HG03432 (cell line): ENCODE results near the gene HSPB8.

Source experiments
- ATAC-seq: cut with Tn5 transposase; IDR thresholded peaks from one replicate; pipeline ENCODE4 v1.9.1; 2021; ENCODE audit warnings: mild to moderate bottlenecking, moderate library complexity; ENCODE audit not compliant: unreplicated experiment

The HSPB8 gene, protein sequence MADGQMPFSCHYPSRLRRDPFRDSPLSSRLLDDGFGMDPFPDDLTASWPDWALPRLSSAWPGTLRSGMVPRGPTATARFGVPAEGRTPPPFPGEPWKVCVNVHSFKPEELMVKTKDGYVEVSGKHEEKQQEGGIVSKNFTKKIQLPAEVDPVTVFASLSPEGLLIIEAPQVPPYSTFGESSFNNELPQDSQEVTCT

DNA sequence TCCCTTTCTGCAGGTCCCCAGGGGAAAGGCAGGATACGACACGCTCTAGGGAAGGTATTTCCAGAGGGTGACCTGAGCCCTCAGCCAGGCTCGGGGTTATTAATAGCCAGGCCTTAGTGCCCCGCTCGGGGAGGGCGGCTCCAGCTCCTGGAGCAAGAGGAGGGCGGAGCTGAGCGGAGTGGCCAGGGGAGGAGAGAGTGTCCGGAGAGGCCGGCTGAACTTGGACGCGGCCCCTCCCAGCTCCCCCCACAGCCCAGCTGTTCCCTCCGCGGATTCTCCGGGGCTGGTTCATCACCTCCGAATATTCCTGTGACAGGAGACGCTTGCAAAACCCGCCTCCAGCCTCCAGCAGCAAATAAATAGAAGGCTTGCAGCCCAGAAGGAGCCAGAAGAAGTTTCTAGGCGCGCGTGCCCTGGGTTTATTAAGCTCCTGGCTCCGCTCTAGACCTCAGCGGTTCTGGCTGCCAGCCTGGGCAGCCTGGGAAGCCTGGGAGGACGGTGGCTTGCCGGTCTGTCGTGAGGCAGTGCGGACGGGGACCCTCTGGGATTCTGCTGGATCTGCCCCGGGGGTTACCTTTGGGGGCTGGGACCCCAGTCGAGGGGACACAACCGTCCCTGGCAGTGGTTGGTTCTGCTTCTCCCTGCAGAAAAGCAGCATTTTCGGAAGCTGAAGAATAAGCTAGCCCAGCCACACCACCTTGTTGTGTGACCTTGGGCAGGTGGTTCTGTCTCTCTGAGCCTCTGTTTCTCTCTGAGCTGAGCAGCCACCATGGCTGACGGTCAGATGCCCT lies at the start of gene HSPB8:
HSPB8 (plus strand) TSS at position 388 of the 791 bp plus-strand sequence; CDS start at position 770, 382 bp downstream.
- no peak for ATAC-seq

DNA sequence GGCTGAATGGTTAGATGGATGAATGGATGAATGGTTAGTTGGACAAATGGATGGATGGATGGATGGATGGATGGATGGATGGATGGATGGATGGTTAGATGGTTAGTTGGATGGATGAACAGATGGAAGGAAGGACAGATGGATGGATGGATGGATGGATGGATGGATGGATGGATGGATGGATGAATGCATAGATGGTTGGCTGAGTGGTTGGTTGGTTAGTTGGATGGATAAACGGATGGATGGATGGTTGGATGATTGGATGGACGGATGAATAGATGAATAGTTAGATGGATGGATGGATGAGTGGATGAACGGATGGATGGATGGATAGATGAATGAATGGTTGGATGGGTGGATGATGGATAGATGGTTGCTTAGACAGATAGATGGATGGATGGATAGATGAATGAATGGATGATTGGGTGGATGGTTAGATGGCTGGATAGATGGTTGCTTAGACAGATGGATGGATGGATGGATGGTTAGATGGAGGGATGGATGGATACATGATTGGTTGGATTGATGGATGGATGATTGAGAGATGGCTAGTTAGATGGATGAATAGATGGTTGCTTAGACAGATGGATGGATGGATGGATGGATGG lies 48.8 kb upstream of the HSPB8 start:
- no peak for ATAC-seq

DNA sequence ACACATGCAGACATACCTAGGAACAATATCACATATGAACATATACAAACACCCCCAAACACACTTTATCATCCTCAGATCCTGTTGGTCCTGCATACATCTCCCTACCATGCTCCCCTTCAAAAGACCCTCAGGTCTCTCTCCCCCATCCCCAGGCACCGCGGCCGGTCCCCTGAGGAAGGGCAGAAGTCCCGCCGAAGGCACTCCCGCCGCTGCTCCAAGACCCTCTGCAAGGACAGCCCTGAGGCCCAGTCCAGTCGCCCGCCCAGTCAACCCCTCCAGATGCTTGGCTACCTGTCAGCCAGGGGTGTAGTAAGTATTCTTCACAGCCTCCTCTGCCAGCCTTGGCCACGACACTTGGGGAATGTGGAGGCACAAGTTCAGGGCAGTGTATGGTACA lies 48.2 kb upstream of the HSPB8 start:
- ATAC-seq: no peak

DNA sequence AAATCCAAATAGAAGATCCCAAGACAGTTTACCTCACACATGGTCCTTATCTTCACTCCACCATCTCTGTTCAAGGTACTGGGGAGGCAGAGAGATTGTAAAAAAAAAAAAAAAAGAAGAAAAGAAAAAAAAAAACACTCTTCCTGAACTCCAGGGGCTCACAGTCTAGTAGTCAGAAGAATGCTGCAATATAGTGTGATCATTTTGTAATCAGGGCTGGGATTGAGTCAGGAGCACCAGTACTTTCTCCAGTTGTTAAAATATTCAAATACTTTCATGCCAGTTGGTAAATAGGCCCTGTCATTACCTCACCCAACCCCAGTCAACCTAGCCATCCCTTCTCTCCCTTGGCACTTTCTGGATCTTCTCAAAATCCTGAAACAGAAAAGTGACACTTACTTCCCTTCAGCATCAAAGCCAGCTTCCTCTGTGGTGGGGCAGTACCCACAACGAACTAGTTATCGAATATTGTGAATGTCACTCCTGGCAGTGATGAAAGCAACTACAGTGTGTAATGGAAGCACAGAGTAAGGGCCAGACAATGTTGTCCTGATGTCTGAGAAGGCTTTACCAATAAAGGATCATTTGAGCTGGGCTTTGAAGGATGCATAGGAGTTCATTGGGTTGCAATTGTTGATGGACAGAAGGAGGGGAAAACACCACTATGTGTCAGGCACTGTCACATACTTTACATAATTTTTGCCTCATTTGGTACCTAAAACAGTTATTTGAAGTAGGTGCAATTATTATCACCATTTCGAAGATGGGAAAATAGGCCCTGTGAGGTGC lies 44.3 kb upstream of the HSPB8 start:
- ATAC-seq: no peak

DNA sequence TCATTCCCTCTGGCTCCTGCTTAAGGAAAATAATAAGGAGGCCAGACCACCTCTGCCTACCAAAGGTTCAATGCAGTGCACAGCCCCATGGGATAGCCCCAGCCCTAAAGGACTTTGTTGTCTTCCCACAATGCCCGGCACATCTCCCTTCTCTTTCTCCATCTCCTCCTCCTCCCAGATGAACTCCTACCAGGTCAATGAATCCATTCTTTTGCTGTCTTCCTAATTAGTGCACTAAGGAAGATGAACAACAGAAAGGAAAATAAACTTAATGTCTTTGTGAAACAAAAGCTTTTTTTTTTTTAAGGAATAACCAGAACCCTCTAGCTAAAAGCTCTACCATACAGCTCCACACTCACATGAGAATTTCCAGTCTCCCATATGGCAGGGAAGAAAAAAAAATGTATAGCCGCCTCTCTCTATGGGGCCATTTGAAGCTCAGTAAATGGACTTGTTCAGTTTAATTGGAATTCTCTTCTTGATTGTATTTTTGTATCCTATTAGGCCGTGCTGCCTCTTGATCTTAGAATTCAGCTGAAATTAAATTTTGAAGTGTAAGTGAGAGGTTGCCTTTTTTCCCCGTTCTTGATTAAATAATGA lies 41.8 kb upstream of the HSPB8 start:
- no peak for ATAC-seq

DNA sequence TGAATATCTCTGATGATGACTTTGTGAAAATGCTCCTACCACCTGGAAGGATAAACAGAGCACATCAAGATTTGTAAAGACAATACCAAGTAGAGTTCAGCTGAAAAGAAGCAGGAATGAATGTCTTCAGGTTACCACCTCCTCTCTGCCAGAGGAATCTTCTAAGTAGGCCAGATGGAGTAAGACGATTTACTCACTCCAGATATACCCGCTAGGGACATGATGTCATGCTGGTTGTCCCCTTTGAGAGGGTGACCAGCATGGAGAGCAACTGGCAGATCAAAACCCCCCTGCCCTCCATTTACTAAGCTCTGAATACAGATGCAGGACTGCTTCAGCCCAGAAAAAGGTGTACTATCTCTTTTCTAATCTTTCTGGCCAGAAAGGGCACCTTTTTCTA lies 39.3 kb upstream of the HSPB8 start:
- no peak for ATAC-seq

DNA sequence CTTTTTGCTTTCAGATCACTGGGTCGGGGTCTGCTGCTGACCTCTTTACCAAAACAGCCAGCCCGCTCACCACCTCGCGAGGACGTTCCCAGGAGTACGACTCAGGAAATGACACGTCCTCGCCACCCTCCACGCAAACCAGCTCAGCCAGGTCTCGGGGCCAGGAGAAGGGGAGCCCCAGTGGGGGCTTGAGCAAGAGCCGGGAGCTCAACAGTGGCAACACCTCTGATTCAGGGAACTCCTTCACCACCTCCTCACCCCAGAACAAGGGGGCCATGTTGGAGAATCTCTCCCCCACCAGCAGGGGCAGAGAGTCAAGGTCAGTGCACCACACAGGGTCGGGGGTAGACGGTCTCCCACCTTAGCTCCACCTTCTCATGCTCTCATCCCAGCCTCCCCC lies 33.4 kb upstream of the HSPB8 start:
- no peak for ATAC-seq

DNA sequence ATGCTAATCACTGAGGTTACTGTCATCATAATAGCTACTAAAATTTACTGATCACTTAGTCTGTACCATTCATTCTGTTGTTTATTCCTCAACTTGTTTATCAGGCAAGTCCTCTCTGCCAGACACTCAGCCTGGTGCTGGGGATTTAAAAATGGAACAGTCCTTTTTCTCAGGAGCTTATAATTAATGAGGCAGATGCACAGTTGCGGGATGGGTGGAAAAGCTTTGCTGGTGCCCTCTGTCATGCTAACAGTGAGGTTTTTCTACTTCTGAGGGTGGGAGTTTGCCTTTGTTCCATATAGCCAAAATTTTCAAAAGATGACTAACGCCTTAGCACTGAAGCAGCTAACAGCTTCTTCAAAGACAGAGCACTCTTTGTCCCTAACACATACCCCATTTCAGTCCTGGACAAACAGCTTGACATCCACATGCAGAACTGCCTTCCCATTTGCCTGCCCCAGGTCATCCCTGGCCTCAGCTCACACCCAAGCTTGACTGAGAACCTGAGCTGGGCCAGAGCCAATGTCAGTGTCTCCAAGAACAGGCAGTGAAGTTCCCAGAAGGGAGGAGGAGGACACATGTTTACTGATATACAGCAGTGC lies 30.8 kb upstream of the HSPB8 start:
- no peak for ATAC-seq

DNA sequence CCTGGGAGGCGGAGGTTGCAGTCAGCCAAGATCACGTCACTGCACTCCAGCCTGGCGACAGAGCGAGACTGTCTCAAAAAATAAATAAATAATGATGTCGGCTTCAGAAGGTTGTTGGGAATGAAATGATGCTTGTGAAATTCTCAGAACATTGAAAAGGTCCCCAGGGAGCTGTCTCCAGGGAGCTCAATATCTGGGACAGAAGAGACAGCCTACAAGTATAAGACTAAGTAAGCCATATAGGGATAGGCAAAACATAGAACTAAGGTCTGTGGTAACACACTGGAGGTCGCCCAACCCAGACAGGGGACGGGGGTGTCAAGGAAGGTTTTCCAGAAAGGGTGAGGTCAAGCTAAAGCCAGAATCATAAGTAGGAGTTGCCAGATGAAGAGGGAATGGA lies 29.5 kb upstream of the HSPB8 start:
- no peak for ATAC-seq

DNA sequence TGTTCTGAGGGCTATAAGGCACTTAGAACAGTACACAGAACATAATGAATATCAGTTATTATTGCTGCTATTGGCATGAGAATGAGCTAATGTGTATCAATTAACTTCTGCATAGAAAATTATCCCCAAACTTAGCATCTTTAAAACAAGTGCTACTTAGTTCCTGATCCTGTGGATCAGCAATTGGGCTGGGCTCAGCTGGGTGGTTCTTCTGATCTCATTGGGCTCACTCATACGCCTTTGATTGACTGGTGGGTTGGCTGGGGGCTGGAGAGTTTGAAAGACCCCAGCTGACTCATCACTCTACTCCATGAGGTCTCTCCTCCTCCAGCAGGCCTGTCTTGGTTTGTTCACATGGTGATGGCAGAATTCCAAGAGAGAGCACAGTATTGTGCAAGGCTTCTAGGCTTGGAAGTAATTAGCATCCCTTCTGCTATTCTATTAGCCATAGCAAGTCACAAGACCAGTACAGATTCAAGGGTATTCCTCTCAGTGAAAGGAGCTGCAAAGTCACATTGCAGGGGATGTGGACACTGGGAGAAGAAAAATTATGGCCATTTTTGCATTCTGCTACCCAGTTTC lies 27.2 kb upstream of the HSPB8 start:
- ATAC-seq: no peak

DNA sequence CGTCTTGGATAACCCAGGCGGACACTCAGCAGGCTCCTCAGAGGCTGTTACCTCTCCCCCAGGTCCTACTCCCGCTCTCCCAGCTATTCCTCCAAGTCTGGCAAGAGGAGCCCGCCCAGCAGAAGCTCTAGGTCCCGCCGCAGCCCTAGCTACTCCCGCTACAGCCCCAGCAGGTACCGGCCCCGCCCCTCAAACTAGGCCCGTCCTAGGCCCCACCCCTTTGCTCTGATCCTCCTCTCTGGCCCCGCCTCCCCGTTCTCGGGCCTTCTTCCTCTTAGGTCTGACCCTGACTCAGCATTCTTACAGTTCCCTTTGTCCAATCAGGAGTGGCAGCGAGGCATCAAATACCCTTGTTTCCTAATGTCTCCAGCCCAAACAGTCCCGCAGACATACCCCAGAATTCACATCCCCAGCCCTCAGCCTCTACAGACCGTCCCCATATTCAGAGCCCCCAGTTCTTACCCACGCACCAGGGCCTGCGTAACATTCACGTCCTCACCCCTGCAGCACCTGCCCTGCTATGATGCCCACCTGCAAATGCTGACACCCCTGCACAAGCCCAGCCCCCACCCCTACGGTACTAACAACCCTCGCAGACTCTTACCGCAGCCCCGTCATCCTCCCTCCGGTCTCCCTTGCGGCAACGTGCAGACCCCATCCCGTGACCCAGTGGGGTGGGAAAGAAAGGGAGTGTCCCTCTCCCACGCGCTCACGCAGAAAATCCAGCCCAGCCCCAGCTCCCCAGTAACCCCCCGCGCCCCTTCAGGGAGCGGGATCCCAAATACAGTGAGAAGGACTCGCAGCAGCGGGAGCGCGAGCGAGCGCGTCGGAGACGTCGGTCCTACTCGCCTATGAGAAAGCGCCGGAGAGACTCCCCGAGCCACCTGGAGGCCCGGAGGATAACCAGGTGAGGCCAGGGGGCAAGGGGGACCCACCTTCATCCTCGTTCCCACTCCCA lies 25.0 kb upstream of the HSPB8 start:
- ATAC-seq: no peak

DNA sequence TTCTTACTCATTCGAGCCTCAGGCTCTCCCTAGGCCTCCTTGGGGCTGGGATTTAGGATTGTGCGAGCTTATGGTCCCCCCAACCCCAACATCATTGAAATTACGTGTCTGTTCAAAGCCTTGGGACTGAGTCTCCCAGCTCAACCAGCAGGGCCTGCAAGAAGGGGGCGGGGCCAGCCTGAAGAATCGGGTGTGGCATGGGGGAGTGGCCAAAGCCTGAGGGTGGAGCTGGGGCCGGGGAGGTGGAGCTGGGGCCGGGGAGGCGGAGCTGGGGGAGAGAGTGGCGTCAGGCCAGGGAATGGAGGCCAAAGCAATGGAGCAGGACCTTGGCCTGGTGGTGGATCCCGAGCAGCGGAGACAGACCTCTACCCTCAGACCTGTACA lies 24.3 kb upstream of the HSPB8 start:
- ATAC-seq: no peak

DNA sequence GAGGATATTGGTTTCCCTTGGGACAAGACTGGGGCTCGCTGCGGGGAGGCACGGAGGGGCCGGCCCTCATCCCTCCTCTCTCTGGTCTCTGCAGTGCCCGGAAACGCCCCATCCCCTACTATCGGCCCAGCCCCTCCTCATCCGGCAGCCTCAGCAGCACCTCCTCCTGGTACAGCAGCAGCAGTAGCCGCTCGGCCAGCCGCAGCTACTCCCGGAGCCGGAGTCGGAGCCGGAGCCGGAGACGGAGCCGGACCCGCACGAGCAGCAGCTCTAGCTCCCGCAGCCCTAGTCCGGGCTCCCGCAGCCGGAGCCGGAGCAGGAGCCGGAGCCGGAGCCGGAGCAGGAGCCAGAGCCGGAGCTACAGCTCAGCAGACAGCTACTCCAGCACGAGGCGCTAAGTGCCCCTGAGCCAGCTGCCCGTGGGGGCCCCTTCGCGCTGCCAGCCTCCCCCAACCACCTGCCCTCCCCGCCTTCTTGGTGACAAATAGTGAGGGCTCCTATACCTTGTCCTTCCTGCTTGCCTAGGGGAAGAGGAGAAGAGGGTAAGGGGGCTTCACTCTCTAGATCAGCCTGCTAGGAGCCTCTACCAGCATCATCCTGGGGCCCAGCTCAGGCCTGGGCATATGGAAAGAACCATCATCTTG lies 22.2 kb upstream of the HSPB8 start:
- no peak for ATAC-seq

DNA sequence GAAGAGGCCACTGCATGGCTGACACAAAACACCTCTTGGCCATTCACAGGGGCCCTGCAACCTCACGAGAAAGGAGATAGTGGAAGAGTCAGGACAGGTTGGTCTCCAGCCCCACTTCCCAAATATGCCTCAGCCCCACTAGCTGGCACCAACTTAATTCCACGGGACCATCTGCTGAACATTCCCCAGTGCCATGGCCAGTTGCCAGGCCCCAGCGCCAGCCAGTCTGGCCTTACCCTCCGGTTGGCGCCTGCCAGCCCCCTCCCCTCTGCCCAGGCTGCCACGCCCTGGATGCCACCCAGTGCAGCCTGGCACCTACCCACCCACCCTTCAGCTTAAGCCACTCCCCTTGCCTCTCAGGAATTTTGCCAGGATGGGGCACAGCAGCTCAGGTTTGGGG lies 21.2 kb upstream of the HSPB8 start:
- ATAC-seq: no peak

DNA sequence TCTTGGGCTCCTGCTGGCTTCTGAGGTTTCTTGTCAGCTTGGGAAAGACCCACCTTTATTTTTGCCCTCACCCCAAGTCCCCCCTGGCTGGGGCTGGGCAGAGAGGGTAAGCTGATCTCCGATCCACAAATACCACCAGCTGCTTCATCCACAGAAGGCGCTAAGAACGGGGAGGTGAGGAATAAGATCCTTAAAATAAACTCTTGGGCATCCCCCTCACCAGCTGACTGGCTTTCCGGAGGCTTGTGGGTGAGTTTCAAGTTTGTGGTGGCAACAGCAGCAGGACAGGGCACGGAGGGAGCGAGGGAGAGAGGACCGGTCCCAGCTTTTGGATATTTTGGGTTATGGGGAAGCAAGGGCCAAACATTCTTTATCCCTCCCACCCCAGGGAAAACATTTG lies 20.8 kb upstream of the HSPB8 start:
- ATAC-seq: no peak

DNA sequence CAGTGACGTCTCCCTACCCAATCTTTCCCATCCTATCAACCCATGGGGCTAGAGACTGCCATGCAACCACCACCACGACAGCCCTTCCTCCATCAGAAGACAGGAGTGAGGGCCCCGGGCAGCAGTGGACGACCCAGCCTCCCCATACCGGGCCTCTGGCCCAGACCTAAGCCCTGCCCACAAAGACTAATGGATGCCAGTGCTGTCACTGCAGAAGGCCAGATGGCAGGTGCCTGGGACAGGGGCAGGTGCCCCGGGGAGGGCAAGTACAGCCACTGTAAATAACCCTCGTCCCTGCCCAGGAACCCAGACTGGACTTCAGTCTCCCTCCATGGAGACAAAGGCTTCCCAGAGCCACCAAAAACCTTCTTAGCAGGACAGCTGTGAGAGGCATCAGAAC lies 20.3 kb upstream of the HSPB8 start:
- no peak for ATAC-seq

DNA sequence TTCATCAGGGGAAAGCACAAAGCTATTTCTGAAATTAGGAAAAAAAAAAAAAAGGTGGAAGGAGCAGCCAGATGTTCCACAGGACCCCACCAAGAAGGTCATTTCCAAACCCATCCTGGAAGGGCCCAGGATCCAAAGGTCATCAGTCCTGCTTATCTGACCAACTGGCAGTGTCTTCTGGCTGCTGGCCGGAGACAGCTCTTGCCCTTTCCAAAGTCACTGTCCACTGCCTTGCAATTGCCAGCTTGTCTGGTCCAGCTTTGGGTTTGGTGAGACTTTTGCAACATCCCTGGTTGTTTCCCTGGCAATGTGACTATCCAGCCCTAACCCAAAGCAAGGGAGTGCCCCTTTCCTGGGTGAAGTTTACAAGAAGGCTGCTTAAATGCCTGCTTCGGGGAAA lies 18.9 kb upstream of the HSPB8 start:
- no peak for ATAC-seq

DNA sequence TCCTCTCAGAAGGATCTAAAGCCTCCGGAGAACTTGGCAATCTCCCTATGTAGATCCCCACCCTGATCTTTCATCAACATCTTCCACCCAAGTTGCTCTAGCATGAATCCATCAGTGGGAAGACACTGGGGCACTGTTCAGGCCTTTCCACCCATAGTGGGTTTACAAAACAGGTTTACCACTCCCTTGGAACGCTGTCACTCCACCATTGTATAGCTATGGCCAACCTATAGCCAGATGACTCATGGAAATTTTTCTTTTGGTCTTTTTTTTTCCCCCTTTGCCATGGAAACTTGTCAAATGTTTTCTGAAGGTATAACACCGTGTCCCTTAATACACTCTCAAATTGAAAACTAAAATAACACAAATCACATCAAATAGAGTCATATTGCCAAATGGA lies 10.8 kb upstream of the HSPB8 start:
- ATAC-seq: no peak

DNA sequence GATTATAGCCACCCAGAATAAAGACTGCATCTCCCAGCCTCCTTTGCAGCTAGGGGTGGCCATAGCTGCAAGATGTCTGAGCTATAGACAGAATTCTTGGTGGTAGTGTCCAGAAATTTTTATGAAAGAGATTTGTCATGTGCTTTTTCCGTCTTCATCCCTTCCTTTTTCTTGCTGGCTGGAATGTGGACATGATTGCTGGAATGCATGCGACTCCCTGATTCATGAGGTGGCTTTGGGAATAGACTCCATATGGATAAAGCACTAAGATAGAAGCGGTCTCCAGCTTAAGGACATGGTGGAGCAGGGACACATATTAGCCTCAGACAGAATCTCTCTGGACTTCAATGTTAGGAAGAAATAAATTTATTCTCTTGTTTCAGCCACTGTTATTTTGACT lies 10.0 kb upstream of the HSPB8 start:
- ATAC-seq: no peak
